ENCODE measurements around the gene CALML5. TPM values are rescaled to one million over a fixed set of nuclear protein-coding genes. Genes with fewer than 3 reads are reported as not detected.

The CALML5 gene, protein sequence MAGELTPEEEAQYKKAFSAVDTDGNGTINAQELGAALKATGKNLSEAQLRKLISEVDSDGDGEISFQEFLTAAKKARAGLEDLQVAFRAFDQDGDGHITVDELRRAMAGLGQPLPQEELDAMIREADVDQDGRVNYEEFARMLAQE
- not detected in 2 replicates for total RNA-seq (2012; rRNA removed)
- polyA plus RNA-seq (2012; rRNA removed): not detected in 2 replicates
- not detected in 2 replicates for polyA plus RNA-seq (2012; cell fraction: cytosol; rRNA removed)
- not detected in 2 replicates for polyA plus RNA-seq (2012; cell fraction: nucleus; rRNA removed; ENCODE audit: low replicate concordance)
- not detected for Bru-seq, nascent RNA
- percentile 24 among the genes with signal in this experiment for BruChase-seq, experiment 1, labeled RNA remaining after a 6-hour chase
- not detected for BruChase-seq, experiment 2, labeled RNA remaining after a 2-hour chase
- long read RNA-seq: 0 reads

DNA sequence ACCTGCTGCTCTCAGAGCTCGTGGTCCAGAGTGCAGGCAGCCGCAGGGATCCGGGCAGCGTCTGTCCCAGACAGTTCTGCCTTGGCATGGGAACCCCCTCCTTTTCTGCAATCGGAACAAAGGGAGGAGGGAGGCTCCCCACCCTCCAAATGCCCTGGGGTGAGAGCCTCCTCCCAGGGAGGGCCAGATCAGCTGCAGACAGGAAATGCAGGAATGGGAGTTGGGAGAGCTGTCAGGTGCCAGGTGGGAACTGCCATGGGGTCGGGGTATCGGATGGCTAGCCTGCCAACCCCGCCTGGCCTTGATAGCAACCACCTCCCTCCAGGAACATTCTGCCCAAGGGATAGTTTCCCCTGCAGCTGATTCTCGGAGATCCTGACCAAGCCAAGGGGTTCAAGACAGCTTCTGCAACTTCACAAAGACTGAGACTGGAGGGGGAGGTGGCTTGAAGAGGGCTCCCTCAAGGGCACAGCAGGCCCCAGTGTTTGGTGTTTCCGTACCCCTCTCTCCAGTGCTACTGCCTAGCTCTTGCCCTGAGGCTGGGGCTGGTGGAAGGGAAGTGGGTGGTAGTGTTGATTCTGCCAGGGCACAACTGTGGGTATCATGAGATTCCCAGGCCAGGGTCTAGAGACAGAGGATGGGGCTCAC lies at the start of gene CALML5:
TSS of gene CALML5 (minus strand) at position 78 of the 648 bp plus-strand sequence. CDS start 132 bp downstream, outside the sequence.
- no peak within 1 kb of the TSS for H2BK5ac ChIP-seq (ENCODE audit: low read depth, low read length, poor library complexity, severe bottlenecking)
- H3K23ac ChIP-seq (ENCODE audit: low read depth, low read length): no peak within 1 kb of the TSS
- H3K4ac ChIP-seq (ENCODE audit: low read depth, low read length): no peak within 1 kb of the TSS
- H3K14ac ChIP-seq (replicated peaks; ENCODE audit: low read depth, low read length): no peak within 1 kb of the TSS
- no peak within 1 kb of the TSS for H4K91ac ChIP-seq (ENCODE audit: insufficient read depth, low read depth, low read length)
- intact Hi-C loops (cut with micrococcal nuclease) (no loop called here), in situ Hi-C loops (cut with MboI; ENCODE audit: low sequenced_read_pairs) (no loop called here), dilution Hi-C loops (cut with HindIII; ENCODE audit: low sequenced_read_pairs, unreplicated experiment) (no loop called here)
- H4K5ac ChIP-seq (ENCODE audit: low read depth, low read length): no peak within 1 kb of the TSS
- H3K27me3 ChIP-seq (ENCODE audit: control insufficient read depth, insufficient read depth, low read length): peaks cover 43% of the 10 kb centered on the region
- H4K8ac ChIP-seq (ENCODE audit: low read depth in 2 of 2, low read length in 2 of 2): no peak within 1 kb of the TSS
- no peaks in the 10 kb centered on the region for H3K79me1 ChIP-seq (ENCODE audit: low read depth in 1 of 2, low read length in 2 of 2)
- H3K4me1 ChIP-seq (ENCODE audit: control insufficient read depth, insufficient read depth, low read length): no peaks in the 10 kb centered on the region
- no peaks in the 10 kb centered on the region for H4K20me1 ChIP-seq (ENCODE audit: insufficient read depth, low read length)
- no peak within 1 kb of the TSS for H3K4me2 ChIP-seq (ENCODE audit: low read depth, low read length)
- no peak within 1 kb of the TSS for H3K27ac ChIP-seq (ENCODE audit: insufficient read depth, low read length)
- ChIA-PET CTCF (interaction anchor here (1.8 kb wide), 1 partner anchor 21 kb away, joined by 4 read pairs; no protein-coding TSS in a partner anchor), POLR2A (ENCODE audit: unreplicated experiment) (no interaction called here)
- no peak within 1 kb of the TSS for H2BK120ac ChIP-seq (ENCODE audit: low read depth, low read length)
- DNase-seq (no peak), ATAC-seq (ENCODE audit: low read depth) (no peak)
- H2AFZ ChIP-seq (replicated peaks; ENCODE audit: low read length, poor library complexity): peak within 1 kb of the TSS; percentile 33
- no peak within 1 kb of the TSS for H2AK5ac ChIP-seq (ENCODE audit: low read depth, low read length)
- no TSS peak for BruUV-seq (replicated peaks)
- no CpG with 5 or more reads among the region's 10 CpGs for WGBS, 2 experiments (ENCODE audit: extremely low coverage in 2 of 2, insufficient read length in 1 of 2)
- peak within 1 kb of the TSS; percentile 16 for H2AK9ac ChIP-seq (replicated peaks; ENCODE audit: low read depth, low read length, poor library complexity)
- H3K9me1 ChIP-seq (ENCODE audit: insufficient read depth, low read length): peaks cover 13% of the 10 kb centered on the region; the same call in 1 of the 2 replicates
- no peak within 1 kb of the TSS for H3K18ac ChIP-seq (ENCODE audit: low read depth, low read length)
- H2BK15ac ChIP-seq (ENCODE audit: low read depth, low read length): no peak within 1 kb of the TSS
- no peak within 1 kb of the TSS for H2BK20ac ChIP-seq (ENCODE audit: low read depth, low read length)
- H3K56ac ChIP-seq (ENCODE audit: extremely low read depth, insufficient read depth, low read length): no peak within 1 kb of the TSS
- H3K9me3 ChIP-seq (ENCODE audit: control insufficient read depth, insufficient read depth, low read length): no peaks in the 10 kb centered on the region
- H3K9ac ChIP-seq (ENCODE audit: low read depth, low read length): no peak within 1 kb of the TSS
- no peaks in the 10 kb centered on the region for H3K36me3 ChIP-seq (ENCODE audit: control insufficient read depth, insufficient read depth, low read length)
- no peak within 1 kb of the TSS for H3K4me3 ChIP-seq (ENCODE audit: insufficient read depth, low read depth, low read length)
- TF ChIP-seq, protein P1, sequence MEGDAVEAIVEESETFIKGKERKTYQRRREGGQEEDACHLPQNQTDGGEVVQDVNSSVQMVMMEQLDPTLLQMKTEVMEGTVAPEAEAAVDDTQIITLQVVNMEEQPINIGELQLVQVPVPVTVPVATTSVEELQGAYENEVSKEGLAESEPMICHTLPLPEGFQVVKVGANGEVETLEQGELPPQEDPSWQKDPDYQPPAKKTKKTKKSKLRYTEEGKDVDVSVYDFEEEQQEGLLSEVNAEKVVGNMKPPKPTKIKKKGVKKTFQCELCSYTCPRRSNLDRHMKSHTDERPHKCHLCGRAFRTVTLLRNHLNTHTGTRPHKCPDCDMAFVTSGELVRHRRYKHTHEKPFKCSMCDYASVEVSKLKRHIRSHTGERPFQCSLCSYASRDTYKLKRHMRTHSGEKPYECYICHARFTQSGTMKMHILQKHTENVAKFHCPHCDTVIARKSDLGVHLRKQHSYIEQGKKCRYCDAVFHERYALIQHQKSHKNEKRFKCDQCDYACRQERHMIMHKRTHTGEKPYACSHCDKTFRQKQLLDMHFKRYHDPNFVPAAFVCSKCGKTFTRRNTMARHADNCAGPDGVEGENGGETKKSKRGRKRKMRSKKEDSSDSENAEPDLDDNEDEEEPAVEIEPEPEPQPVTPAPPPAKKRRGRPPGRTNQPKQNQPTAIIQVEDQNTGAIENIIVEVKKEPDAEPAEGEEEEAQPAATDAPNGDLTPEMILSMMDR (conservative IDR thresholded peaks at IDR 0.05; ENCODE audit: low read depth, low read length): no peak
- TF ChIP-seq NFE2L2 (IDR thresholded peaks at IDR 0.05; ENCODE audit: low read depth, low read length) (no peak), SMC3 (IDR thresholded peaks at IDR 0.05; ENCODE audit: low read depth, low read length) (no peak), CHD1 (IDR thresholded peaks at IDR 0.05; ENCODE audit: low read depth, low read length) (no peak), FOS (IDR thresholded peaks at IDR 0.05; ENCODE audit: low read depth, low read length) (no peak), POLR2A (IDR thresholded peaks at IDR 0.05; ENCODE audit: low read depth, low read length) (no peak), MXI1 (IDR thresholded peaks at IDR 0.05; ENCODE audit: borderline replicate concordance, low read depth, low read length) (no peak), RFX5 (IDR thresholded peaks at IDR 0.05; ENCODE audit: low read depth, low read length) (no peak), BHLHE40 (IDR thresholded peaks at IDR 0.05; ENCODE audit: low read depth, low read length) (no peak), MAZ (IDR thresholded peaks at IDR 0.05; ENCODE audit: borderline replicate concordance, low read depth, low read length) (no peak), MAFK (IDR thresholded peaks at IDR 0.05; ENCODE audit: low read depth, low read length) (no peak), CEBPB (IDR thresholded peaks at IDR 0.05; ENCODE audit: low read depth, low read length) (no peak)
- TF ChIP-seq, protein P2, sequence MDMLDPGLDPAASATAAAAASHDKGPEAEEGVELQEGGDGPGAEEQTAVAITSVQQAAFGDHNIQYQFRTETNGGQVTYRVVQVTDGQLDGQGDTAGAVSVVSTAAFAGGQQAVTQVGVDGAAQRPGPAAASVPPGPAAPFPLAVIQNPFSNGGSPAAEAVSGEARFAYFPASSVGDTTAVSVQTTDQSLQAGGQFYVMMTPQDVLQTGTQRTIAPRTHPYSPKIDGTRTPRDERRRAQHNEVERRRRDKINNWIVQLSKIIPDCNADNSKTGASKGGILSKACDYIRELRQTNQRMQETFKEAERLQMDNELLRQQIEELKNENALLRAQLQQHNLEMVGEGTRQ (IDR thresholded peaks at IDR 0.05; ENCODE audit: low read depth, low read length): no peak
- TF ChIP-seq, protein P3, sequence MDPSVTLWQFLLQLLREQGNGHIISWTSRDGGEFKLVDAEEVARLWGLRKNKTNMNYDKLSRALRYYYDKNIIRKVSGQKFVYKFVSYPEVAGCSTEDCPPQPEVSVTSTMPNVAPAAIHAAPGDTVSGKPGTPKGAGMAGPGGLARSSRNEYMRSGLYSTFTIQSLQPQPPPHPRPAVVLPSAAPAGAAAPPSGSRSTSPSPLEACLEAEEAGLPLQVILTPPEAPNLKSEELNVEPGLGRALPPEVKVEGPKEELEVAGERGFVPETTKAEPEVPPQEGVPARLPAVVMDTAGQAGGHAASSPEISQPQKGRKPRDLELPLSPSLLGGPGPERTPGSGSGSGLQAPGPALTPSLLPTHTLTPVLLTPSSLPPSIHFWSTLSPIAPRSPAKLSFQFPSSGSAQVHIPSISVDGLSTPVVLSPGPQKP (IDR thresholded peaks at IDR 0.05; ENCODE audit: borderline replicate concordance, low read depth, low read length): no peak

Data from IMR-90 (cell line).